Measurements from ENCODE around the gene YJU2.

Gene YJU2

DNA sequence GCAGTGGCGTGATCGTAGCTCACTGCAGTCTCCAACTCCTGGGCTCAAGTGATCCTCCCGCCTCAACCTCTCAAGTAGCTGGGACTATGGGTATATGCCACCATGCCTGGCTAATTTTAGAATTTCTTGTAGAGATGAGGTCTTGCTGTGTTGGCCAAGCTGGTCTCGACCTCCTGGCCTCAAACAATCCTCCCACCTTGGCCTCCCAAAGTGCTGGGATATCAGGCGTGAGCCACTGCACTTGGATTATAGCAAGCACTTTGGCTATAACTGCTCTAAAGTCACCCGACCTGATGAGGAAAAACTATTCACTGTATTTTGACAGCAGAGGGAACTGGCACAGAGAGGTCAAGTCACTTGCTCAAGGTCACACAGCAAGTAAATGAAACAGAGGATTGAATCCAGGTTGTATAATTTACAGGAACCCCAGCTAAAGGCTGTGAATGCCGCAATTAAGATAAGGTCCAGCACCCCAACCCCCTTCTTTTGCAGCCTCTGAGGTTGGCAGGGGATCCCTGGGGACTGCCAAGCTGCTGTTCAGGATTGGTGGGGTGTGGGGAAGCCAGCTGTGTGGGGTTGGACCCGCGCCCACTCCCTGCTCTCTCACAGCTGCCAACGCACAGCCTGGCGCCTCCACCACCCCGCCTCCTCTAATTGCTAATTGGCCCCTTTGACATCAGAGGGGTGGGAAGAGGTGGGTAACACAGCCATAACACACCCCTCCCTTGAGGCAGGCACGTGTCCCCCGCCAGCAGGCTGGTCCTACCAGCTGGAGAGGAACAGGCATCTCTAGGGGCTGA, 49.3 kb downstream of the YJU2 start:
- DNase-seq (ENCODE audit: low read depth in 2 of 2, low spot score in 1 of 2) = no peak

GRCh38 chr19:4297901-4298809, 51.3 kb downstream of the YJU2 start:
- no peak for DNase-seq (ENCODE audit: low read depth in 2 of 2, low spot score in 1 of 2)

GRCh38 chr19:4298810-4299550, 52.1 kb downstream of the YJU2 start:
- DNase-seq (ENCODE audit: low read depth in 2 of 2, low spot score in 1 of 2) = no peak

- DNase-seq (ENCODE audit: low read depth in 2 of 2, low spot score in 1 of 2) = no peak
Observed at GRCh38 chr19:4300589-4300988, 53.7 kb downstream of the YJU2 start.

DNA sequence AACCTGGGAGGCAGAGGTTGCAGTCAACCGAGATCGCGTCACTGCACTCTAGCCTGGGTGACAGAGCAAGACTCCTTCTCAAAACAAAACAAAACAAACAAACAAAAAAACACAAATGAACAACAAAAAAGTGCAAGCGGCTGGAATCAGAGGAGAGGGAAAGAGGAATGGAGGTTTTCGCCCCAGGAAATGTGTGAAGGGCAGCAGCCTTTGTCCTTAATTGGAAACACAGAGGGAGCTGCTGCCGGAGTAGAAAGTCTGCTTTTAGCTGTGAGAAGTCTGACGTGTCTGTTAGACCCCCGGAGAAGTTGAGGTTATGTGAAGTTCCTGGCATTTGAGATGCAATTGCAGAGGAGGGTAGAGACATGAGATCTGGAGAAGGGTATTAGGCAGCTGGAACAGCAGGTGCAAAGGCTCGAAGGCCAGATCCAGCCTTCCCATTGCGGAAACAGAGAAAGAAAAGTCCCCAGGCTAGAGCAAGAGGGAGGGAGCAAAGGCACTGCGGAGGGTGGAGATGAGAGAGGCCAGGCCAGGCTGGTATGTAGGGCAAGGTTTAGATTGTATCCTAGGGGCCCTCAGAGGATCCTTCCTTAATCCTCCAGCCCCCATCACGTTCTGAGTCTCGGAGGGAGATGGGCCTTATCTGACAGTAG, 54.8 kb downstream of the YJU2 start:
- no peak for DNase-seq (ENCODE audit: low read depth in 2 of 2, low spot score in 1 of 2)

DNA sequence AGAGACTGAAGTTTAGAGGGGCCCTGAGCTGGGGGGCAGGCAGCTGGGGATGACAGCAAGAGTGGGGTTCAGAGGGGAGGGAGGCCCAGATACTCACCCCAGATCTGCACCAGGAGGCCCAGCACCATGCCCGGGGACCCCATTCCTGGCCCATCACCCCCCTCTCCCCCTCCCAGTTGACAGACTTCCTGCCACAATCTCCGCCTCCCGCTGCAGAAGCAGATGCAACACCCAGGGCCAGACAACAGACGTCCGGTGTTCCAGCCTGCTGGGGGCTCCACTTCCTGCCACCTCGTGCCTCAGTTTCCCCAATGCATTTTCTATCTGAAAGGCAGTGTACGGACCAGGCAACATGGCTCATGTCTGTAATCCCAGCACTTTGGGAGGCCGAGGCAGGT, 55.4 kb downstream of the YJU2 start, which contains the start of gene TMIGD2:
TMIGD2 (minus strand) TSS at position 147 of the 398 bp plus-strand sequence; CDS start at position 143, 4 bp downstream.
- DNase-seq (ENCODE audit: low read depth in 2 of 2, low spot score in 1 of 2) = no peak

- no peak for DNase-seq (ENCODE audit: low read depth in 2 of 2, low spot score in 1 of 2)
Observed at GRCh38 chr19:4303819-4304537, 57.1 kb downstream of the YJU2 start.

GRCh38 chr19:4304538-4305256, 57.8 kb downstream of the YJU2 start, which contains the start of gene FSD1:
Gene FSD1, plus strand, starts transcription at chr19:4304598. Its CDS starts 149 bp downstream, at chr19:4304747.
- no peak for DNase-seq (ENCODE audit: low read depth in 2 of 2, low spot score in 1 of 2)

DNA sequence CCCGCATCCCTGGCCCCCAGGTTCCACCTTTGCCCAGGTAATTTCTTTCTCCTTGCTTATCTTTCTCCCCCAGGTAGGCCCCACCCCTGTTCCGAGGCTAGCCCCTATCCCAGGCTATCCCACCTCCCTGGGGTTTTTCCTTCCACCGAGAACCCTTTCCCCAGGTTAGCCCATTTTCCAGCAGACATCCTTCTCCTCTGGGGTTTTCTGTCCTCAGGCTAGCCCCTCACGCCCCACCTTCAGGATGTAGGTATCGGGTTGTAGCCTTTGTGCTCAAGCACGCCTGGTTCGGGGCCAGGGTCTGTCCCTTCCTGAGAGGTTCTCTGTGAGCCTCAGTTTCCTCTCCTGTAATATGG, 58.4 kb downstream of the YJU2 start:
- no peak for DNase-seq (ENCODE audit: low read depth in 2 of 2, low spot score in 1 of 2)

GRCh38 chr19:4305659-4306058, 58.8 kb downstream of the YJU2 start:
- no peak for DNase-seq (ENCODE audit: low read depth in 2 of 2, low spot score in 1 of 2)

- no peak for DNase-seq (ENCODE audit: low read depth in 2 of 2, low spot score in 1 of 2)
Observed at GRCh38 chr19:4310247-4311121, 63.6 kb downstream of the YJU2 start.

DNA sequence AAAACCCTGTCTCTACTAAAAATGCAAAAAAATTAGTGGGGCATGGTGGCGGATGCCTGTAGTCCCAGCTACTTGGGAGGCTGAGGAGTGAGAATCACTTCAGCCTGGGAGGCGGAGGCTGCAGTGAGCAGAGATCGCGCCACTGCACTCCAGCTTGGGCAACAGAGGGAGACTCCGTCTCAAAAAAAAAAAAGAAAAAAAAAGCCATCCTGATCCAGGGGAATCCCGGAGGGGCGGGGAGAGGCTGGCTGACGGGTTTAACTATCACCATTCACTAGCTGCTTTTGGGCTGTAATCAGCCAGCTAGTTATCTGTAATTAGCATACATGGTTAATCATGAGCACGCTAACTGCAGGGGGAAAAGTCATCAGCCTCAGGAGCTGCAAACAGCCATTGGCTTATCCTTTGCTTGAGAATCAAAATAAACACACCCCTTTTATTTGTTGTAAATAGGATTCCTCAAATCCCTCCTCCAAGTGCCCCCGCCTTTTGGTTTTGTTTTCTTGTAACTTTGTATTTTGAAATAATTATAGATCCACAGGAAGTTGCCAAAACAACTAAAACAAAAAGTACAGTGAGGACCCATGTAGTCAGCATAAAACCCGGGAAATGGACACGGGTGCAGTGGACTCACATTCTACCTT, 67.1 kb downstream of the YJU2 start:
- DNase-seq (ENCODE audit: low read depth in 2 of 2, low spot score in 1 of 2) = no peak

DNA sequence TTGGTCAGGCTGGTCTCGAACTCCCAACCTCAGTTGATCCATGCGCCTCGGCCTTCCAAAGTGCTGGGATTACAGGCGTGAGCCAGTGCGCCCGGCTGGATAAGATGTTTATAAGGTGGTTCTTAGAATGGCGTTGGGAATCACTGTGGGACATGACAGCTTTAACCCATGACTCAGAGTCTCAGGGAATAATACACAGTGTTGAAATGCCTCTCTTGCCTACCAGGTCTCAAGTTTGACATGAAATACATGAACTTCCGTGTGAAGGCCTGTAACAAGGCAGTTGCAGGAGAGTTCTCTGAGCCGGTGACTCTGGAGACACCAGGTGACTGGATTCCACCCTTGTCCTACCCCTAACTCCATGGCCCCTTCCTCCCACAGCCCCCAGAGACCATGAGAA, 70.1 kb downstream of the YJU2 start:
- no peak for DNase-seq (ENCODE audit: low read depth in 2 of 2, low spot score in 1 of 2)

DNA sequence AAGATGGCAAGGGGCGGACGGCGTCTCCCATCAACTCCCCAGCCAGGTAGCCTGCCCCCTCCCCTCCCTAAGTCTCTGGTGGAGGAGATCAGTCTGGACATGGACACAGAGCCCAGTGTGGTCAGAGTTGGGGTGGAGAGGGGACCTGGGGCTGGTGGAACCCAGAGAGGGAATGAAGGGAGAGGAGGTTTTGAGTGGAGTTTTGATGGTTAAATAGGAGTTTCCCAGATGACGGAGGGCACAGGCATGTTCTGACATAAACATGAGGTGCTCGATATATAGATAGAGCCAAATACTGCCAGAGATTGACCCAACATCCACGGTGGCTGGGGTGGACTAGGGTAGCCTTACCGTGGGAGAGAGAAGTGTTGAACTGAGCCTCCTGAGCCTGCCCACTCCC, 71.6 kb downstream of the YJU2 start:
- DNase-seq (ENCODE audit: low read depth in 2 of 2, low spot score in 1 of 2) = no peak

Measured in stimulated activated CD8-positive, alpha-beta memory T cell treated with anti-CD3 and anti-CD28 coated beads, Interleukin-4, amount 100 ng/mL, for 1 hour (primary cell).